A673 (cell line): ENCODE results near the gene PRR4. TPM values are rescaled to one million over a fixed set of nuclear protein-coding genes. Genes with fewer than 3 reads are reported as not detected.

ENCODE experiments used
- BruUV-seq: library from RNA; stranded (reverse); fragments of 400-500 nt; replicated peaks from 2 replicates; lab custom pipeline; 2021; lab: Mats Ljungman, UMichigan
- CTCF ChIA-PET: fragments of 300-600 bp; sonication (Branson Sonifier 250); formaldehyde crosslinking; loops from one replicate; lab custom pipeline; 2022; ENCODE audit warnings: antibody characterized with exemption; lab: Charles Lee
- POLR2A ChIA-PET: fragments of 300-600 bp; sonication (Branson Sonifier 250); formaldehyde crosslinking; loops from one replicate; lab custom pipeline; 2022; ENCODE audit warnings: antibody characterized with exemption; ENCODE audit not compliant: low non-redundant PET; lab: Charles Lee
- DNase-seq: peaks from one replicate; pipeline ENCODE4 v3.0.0-alpha.2; 2015; ENCODE audit warnings: low spot score
- H3K27ac ChIP-seq: fragments of 200-600 bp; sonication (generic); 2 replicates; pipeline ENCODE4 v1.5.1; 2016; ENCODE audit warnings: mixed run types, low read depth, mild to moderate bottlenecking, mixed read lengths, antibody characterized with exemption, low read length; ENCODE audit not compliant: poor library complexity, severe bottlenecking
- H3K27me3 ChIP-seq: fragments of 200-600 bp; sonication (generic); replicated peaks from 2 replicates; pipeline ENCODE4 v1.6.1; 2017; ENCODE audit warnings: mixed run types, low read depth, mild to moderate bottlenecking, mixed read lengths, antibody characterized with exemption, low read length; ENCODE audit not compliant: insufficient read depth, poor library complexity
- H3K36me3 ChIP-seq: fragments of 200-600 bp; sonication (generic); 2 replicates; pipeline ENCODE4 v1.6.1; 2016; ENCODE audit warnings: mixed run types, mild to moderate bottlenecking, mixed read lengths, antibody characterized with exemption, low read length; ENCODE audit not compliant: insufficient read depth, poor library complexity, severe bottlenecking
- H3K4me1 ChIP-seq: fragments of 200-600 bp; sonication (generic); 2 replicates; pipeline ENCODE4 v1.6.1; 2017; ENCODE audit warnings: mixed run types, mild to moderate bottlenecking, mixed read lengths, antibody characterized with exemption, low read length; ENCODE audit not compliant: insufficient read depth, poor library complexity, severe bottlenecking
- H3K4me3 ChIP-seq: fragments of 200-600 bp; sonication (generic); 2 replicates; pipeline ENCODE4 v1.5.1; 2016; ENCODE audit warnings: low read depth, mixed run types, mild to moderate bottlenecking, mixed read lengths, low read length; ENCODE audit not compliant: poor library complexity, severe bottlenecking
- H3K9me3 ChIP-seq: fragments of 200-600 bp; sonication (generic); 2 replicates; pipeline ENCODE4 v1.6.1; 2016; ENCODE audit warnings: mixed run types, low read depth, mild to moderate bottlenecking, mixed read lengths, antibody characterized with exemption, low read length; ENCODE audit not compliant: poor library complexity, severe bottlenecking
- EZH2 ChIP-seq: fragments of 200-600 bp; sonication (generic); IDR thresholded peaks from 2 replicates; pipeline ENCODE4 v1.6.1; 2017; ENCODE audit warnings: borderline replicate concordance, low read depth, mild to moderate bottlenecking, mixed read lengths, antibody characterized with exemption, low read length; ENCODE audit not compliant: poor library complexity, severe bottlenecking
- intact Hi-C: fragments of 100-400 bp; cut with micrococcal nuclease; formaldehyde crosslinking; loops from one replicate; pipeline ENCODE4 v1.10.0; 2022; ENCODE audit not compliant: unreplicated experiment
- total RNA-seq: library from RNA; stranded (reverse); gene quantifications from 2 replicates; pipeline ENCODE4 v1.2.3, GENCODE V29; 2021
- TF ChIP-seq, protein P1 (sequence below): fragments of 300-800, 200-600 bp; sonication (generic); conservative IDR thresholded peaks from 2 replicates; pipeline ENCODE4 v1.5.1; 2017; ENCODE audit warnings: low read depth, mild to moderate bottlenecking, antibody characterized with exemption, low read length, moderate library complexity, mixed read lengths

The PRR4 gene
- total RNA-seq, 1 experiment from 2014 or later = 6.9 TPM

DNA sequence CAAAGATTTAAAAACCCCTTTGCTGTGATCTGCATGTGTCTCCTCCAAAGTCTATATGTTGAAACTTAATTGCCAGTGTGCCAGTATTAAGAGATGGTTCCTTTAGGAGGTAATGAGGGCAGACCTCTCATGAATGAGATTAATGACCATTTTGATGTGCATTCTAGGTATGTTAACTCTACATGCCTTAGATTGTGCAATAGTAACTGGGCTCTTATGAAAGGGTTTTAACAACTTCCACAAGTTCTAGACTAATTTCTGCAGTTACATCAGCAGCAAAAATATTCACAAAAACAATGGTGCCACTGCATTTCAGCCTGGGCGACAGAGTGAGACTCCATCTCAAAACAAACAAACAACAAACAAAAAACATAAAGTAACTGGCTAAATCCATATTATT lies 19.3 kb downstream of the PRR4 start:
- peak; percentile 9 for DNase-seq
- H3K27me3 ChIP-seq = no peaks in the 10 kb centered on the region

GRCh38 chr12:10826258-10826657 lies 23.0 kb downstream of the PRR4 start, which contains the start of gene TAS2R10:
TSS of gene TAS2R10 (minus strand) at chr12:10826358. CDS start at chr12:10826269, 89 bp downstream.
- BruUV-seq = no TSS peak
- CTCF ChIA-PET = no interaction called here

More for the DNA sequence above, 19.3 kb downstream of the PRR4 start:
- no TSS peak for BruUV-seq
- CTCF ChIA-PET = no interaction called here
- no peak overlapping the region for H3K27ac ChIP-seq
- POLR2A ChIA-PET = no interaction called here
- intact Hi-C loops = no loop called here
- H3K4me3 ChIP-seq = no peak overlapping the region
- no peaks in the 10 kb centered on the region for H3K36me3 ChIP-seq
- H3K4me1 ChIP-seq = no peaks in the 10 kb centered on the region
- no peaks in the 10 kb centered on the region for H3K9me3 ChIP-seq
- TF ChIP-seq EZH2 = no peak
- TF ChIP-seq, protein P1, sequence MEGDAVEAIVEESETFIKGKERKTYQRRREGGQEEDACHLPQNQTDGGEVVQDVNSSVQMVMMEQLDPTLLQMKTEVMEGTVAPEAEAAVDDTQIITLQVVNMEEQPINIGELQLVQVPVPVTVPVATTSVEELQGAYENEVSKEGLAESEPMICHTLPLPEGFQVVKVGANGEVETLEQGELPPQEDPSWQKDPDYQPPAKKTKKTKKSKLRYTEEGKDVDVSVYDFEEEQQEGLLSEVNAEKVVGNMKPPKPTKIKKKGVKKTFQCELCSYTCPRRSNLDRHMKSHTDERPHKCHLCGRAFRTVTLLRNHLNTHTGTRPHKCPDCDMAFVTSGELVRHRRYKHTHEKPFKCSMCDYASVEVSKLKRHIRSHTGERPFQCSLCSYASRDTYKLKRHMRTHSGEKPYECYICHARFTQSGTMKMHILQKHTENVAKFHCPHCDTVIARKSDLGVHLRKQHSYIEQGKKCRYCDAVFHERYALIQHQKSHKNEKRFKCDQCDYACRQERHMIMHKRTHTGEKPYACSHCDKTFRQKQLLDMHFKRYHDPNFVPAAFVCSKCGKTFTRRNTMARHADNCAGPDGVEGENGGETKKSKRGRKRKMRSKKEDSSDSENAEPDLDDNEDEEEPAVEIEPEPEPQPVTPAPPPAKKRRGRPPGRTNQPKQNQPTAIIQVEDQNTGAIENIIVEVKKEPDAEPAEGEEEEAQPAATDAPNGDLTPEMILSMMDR = no peak

DNA sequence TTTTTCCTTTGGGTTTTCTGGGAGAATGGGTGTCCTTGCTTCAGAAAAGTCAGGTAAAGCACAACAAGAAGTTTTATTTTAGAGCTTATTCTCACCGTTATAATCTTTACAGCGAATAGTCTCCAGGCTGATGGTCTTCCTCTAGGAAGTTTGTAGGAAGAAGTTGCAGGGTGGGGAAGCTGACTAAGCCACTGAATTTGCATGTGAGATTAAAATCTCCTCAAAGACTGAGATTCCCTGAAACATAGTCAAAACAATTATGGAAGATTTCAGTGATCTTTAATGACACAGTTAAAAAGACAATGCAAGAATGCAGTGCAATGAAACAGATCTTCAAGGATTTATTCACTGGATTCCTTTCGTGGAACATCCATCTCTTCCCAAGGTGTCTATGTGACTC lies 24.3 kb downstream of the PRR4 start:
- BruUV-seq = no TSS peak
- no peaks in the 10 kb centered on the region for H3K4me1 ChIP-seq
- no peaks in the 10 kb centered on the region for H3K27me3 ChIP-seq
- TF ChIP-seq, protein P1 = no peak
- intact Hi-C loops = no loop called here
- H3K27ac ChIP-seq = no peak overlapping the region
- no peak for DNase-seq
- no peaks in the 10 kb centered on the region for H3K36me3 ChIP-seq
- H3K4me3 ChIP-seq = no peak overlapping the region
- POLR2A ChIA-PET = no interaction called here
- no peaks in the 10 kb centered on the region for H3K9me3 ChIP-seq
- CTCF ChIA-PET = no interaction called here

More at GRCh38 chr12:10826258-10826657, 23.0 kb downstream of the PRR4 start, which contains the start of gene TAS2R10:
- Histone ChIP-seq H3K27ac (no peak within 1 kb of the TSS), H3K9me3 (no peaks in the 10 kb centered on the region), H3K36me3 (no peaks in the 10 kb centered on the region), H3K27me3 (no peaks in the 10 kb centered on the region), H3K4me3 (no peak within 1 kb of the TSS), H3K4me1 (no peaks in the 10 kb centered on the region)
- intact Hi-C loops = no loop called here
- no peak for DNase-seq
- POLR2A ChIA-PET = no interaction called here
- TF ChIP-seq, protein P1 = no peak
- TF ChIP-seq EZH2 = no peak
